H1 (cell line): ENCODE results near the gene MRC2. TPM values are rescaled to one million over a fixed set of nuclear protein-coding genes. Genes with fewer than 3 reads are reported as not detected.

Experiments
- KDM1A ChIP-seq: fragments of 200-600, 300-600 bp; sonication (generic); IDR thresholded peaks from 2 replicates; pipeline ENCODE4 v1.7.1; 2016; ENCODE audit warnings: mild to moderate bottlenecking, low read length, borderline replicate concordance
- TBP ChIP-seq: IDR thresholded peaks from 2 replicates; pipeline ENCODE4 v1.6.1; 2011; ENCODE audit warnings: low read depth, low read length, improper control_type of control experiment
- YY1 ChIP-seq: IDR thresholded peaks from 2 replicates; pipeline ENCODE4 v1.6.1; 2011; ENCODE audit warnings: low read depth, mild to moderate bottlenecking, low read length
- polyA plus RNA-seq, 7 experiments: library from polyadenylated mRNA; depleted of rRNA in 3 of 7; stranded (reverse) in 5 of 7; unstranded in 2 of 7; fragments of >200 nt in 5 of 7; fragments of 200-250 nt in 2 of 7; gene quantifications; 1 replicate in 5 of 7; 2 replicates in 1 of 7; 4 replicates in 1 of 7; pipeline versions ENCODE4 v1.2.1 to v1.2.3, GENCODE V29; 2011 to 2013; ENCODE audit warnings: missing spikeins in 2 of 7, mixed read lengths in 2 of 7
- total RNA-seq: library from RNA; stranded (reverse); fragmentation: NEBNext Ultra II Directional; extraction: Animal tissue kit (Norgen Biotek cat#: 25700); gene quantifications from 2 replicates; pipeline ENCODE4 v1.2.1, GENCODE V29; 2021

MRC2 gene
- total and polyA plus RNA-seq, 2 of the 8 experiments (the other 6 are each of a cell fraction or from before 2014, with no cell fraction given) = 7.0 to 24.2 TPM

GRCh38 chr17:62616993-62617893 is 10.2 kb upstream of the MRC2 start (continued):
- no peak for TF ChIP-seq KDM1A
- no peak for TF ChIP-seq YY1
- no peak for TF ChIP-seq TBP
